C4-2B (cell line): Measurements from ENCODE around the gene NPTXR.

Experiments
- H3K27ac ChIP-seq: fragments of 450-650 bp; 2 replicates; pipeline ENCODE4 v1.5.1; 2017
- ZFX ChIP-seq: fragments of 450-650 bp; IDR thresholded peaks from 2 replicates; pipeline ENCODE4 v1.6.1; 2017
- TF ChIP-seq, protein P1 (sequence below): fragments of 450-650 bp; conservative IDR thresholded peaks from 2 replicates; pipeline ENCODE4 v1.5.1; 2017; ENCODE audit warnings: mild to moderate bottlenecking

Gene NPTXR

DNA sequence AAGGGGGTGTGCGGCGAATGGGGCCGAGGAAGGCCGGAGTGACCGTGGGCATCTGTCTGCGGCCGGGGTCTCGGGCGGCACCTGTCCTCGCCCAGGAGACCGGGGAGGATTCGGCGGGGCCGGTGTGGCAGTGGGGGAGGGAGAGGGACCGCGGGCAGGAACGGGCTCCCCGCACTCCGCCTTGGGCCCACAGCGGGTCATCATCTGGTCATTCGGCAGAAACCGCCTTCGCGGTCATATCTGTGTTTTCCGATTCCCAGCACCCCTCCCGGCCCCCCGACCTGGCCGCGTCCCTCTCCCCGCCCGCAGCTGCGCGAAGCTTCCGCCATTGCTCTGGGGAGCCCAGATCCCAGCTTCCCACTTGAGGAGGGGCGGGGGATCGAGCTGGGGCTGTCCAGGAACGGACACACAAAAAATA is 29.0 kb upstream of the NPTXR start:
- peak overlapping the region; percentile 77 for H3K27ac ChIP-seq
- TF ChIP-seq, protein P1, sequence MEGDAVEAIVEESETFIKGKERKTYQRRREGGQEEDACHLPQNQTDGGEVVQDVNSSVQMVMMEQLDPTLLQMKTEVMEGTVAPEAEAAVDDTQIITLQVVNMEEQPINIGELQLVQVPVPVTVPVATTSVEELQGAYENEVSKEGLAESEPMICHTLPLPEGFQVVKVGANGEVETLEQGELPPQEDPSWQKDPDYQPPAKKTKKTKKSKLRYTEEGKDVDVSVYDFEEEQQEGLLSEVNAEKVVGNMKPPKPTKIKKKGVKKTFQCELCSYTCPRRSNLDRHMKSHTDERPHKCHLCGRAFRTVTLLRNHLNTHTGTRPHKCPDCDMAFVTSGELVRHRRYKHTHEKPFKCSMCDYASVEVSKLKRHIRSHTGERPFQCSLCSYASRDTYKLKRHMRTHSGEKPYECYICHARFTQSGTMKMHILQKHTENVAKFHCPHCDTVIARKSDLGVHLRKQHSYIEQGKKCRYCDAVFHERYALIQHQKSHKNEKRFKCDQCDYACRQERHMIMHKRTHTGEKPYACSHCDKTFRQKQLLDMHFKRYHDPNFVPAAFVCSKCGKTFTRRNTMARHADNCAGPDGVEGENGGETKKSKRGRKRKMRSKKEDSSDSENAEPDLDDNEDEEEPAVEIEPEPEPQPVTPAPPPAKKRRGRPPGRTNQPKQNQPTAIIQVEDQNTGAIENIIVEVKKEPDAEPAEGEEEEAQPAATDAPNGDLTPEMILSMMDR: no peak
- TF ChIP-seq ZFX: no peak

DNA sequence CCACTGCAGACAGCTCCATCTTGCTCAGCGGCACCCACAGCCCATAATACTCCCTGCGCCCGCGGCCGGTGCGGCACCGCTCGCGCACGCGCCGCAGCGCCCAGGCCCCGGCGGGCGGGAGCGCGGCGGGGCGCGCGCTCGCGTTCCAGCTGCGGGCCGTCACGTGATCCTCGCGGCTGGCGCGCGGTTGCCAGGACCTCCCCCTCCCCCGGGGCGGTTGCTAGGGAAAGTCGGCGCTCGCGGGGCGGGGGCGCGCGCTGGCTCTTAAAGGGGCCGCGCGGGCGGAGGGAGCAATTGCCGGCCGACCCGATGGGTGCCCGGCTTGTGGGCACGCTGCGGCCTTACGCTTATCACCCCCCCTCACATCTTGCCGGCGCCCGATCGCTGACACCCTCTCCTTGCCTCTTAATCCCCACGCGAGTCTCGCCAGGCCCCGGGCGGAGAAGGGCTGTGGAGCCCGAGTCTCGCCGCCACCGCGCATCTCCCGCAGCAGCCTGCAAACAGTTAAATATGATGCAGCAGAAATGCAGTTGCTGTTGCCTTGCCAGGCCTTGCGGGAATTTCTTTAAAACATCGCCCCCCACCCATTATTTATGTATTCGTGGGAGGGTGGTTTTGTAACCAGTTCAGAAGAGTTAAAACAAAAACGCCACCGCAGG is 28.5 kb upstream of the NPTXR start, which contains the start of gene CBX6:
TSS of gene CBX6 (minus strand) at position 45 of the 659 bp plus-strand sequence. CDS start at position 19, 26 bp downstream.
- no peak for TF ChIP-seq ZFX
- TF ChIP-seq, protein P1: no peak
- peak within 1 kb of the TSS; percentile 77 for H3K27ac ChIP-seq

DNA sequence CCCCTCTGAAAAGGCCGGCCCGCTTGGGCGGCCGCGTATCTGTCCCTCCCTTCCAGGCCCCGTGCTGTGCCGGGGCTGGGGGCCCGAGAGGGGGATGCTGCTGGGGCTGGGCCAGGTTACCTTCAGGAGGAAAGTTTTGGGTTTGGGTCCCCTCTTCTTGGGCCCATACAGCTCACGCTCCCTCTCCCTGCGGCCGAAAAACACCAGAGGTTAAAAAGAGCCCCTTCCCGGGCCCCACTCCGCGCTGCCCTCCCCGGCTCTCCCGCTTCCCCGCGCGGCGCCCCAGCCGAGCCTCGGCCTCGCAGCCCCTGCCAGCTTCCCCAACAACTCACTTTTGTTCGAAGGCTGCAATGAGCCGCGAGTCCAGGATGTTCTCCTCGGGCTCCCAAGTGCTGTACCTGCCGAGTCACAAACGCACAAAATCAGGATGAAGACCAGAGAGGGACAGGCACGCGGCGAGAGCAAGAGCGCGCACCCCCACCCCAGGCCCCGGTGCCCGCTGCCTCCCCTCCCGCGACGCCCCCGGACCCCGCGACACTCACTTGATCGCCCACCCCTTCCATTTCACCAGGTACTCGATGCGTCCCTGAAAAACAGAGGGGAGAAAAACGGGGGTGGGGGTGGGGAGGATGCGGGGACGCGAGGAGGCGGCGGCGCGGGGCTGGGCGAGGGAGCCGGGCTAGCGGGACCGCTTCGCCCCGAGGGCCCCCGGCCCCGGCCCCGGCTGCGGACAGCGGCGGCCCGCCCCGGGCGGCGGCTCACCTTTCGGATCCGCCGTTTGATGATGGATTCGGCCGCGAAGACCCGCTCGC is 27.7 kb upstream of the NPTXR start:
- TF ChIP-seq, protein P1: no peak
- peak; percentile 70 for TF ChIP-seq ZFX
- peak overlapping the region; percentile 77 for H3K27ac ChIP-seq

DNA sequence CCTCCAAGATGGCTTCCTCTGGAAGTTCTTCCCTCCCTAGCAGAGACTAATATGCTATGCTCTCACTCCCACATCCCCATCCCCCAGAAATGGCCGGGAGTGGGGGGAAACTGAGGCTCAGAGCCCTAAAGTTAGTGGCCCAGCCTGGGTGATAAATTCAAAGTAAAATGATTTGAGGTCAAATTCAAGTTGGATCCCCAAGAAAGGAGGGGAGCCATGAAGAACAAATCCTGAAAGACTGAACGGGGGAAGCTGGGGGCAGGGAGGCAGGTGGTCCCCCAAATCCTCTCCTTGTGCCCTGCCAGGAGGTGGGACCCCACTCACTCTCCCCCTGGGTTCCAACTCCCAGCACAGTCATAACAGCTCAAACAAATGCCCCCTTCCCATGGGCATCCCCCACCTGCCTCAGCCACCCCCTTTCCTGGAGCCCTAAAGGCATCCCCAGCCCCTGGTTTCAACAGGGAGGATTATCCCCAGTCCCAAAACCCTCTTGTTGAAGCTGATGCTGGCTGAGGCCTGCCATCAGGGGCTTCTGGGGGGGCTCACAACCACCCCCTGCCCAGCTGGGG is 27.0 kb upstream of the NPTXR start:
- H3K27ac ChIP-seq: peak overlapping the region; percentile 77

DNA sequence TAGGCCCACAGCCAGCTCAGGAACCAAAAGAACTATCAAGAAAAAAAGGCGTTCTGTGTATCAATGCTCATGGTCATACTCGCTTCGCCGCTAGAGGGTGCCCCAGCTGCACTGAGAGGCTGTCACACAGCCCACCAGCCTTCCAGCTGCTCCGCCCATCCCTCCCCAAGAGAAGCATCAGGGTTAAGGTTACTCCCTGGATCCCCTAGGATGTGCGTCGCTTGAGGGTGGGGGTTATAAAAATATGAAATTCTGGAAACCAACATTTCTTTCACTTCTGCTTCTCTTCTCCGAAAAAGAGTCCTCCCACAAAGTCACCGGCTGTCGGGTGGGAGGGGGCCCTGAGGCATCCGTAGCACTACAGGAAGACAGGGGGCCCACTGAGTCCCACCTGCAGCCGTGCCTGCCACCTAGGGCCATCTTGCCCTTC is 26.5 kb upstream of the NPTXR start:
- H3K27ac ChIP-seq: peak overlapping the region; percentile 77
- no peak for TF ChIP-seq ZFX
- TF ChIP-seq, protein P1: peak; percentile 98

More for the DNA sequence above, 27.0 kb upstream of the NPTXR start:
- TF ChIP-seq, protein P1: no peak
- no peak for TF ChIP-seq ZFX

DNA sequence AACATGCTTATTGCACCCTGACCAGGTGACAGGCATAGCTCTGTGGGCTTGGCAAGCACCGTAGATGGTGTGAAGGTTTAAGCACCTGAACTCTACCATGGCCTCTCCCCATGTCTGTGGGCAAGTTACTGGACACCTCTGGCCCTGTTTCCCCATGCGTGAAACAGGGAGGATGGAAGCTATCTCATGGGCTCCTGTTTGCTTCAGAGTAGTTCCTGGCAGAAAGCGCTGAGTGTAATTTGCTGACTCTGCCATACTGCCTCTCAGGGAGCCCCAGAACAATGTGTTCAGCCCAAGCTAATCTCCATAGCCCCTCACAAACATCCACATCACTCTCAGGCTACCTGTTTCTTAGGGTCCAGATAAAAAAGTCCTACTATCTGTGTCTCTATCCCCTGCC is 25.8 kb upstream of the NPTXR start:
- TF ChIP-seq ZFX: no peak
- TF ChIP-seq, protein P1: no peak
- no peak overlapping the region for H3K27ac ChIP-seq
